NCI-H1436 treated with DMSO at 0.1 percent for 48 hours (cell line): ENCODE measurements around the gene CBR1.
"Not testable (repeated sequence)": the region's sequence is repeated elsewhere in the genome, so short reads cannot be mapped to it uniquely, and the experiment has no call there.

Experiments
- DNase-seq: peaks from one replicate; lab custom pipeline; 2025; lab: John Stamatoyannopoulos, UW

The CBR1 gene

DNA sequence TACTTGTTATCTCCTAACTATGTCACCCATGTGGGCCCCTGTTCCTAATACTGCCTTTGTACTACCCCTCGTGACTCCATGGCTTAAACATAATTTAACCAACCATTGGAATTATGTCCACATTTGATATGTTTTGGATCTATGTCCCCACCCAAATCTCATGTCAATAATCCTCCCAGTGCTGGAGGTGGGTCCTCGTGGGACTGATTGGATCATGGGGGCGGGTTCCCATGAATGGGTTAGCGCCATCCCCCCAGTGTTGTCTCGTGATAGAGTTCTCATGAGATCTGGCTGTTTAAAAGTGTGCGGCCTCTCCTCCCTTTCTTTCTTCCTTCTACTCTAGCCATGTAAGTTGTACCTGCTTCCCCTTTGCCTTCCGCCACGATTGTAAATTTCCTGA lies 9.8 kb downstream of the CBR1 start:
- no peak for DNase-seq

DNA sequence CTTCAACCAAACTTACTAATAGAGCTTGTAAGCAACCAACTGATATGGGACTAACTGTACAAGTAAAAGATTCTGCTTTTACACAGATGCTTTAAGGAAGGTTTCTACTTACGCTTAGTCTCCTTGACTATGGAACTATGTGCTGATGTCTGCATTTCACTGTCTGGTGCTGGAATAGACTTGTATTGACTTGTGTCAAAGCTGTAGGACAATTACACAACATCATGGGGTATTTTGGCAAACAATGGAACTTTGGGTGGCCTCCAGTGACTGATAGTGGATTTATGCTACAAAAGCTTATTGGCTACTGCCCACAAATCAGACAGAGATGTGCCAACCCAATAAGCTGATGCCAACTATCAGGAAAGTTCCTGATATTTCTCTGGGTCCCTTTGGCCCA lies 10.6 kb downstream of the CBR1 start:
- no peak for DNase-seq

DNA sequence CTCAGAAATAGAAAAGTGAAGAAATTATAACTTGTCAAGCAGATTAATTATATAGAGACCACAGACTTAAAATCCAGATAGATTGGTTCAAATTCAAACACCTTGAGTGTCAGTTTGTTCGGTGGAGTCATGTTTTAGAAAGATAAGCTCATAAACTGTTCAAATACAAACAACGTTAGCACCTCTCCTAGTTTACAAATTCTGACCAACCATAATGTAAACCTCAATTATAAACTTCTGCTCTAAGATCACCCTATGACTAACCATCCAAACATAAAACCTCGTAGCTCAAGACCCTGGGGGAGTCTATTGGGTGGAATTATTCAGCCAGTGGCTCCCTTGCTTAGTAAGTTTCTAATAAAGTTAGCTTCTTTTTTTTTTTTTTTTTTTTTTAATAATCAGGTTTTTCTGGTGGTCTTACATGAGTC lies 12.4 kb downstream of the CBR1 start:
- DNase-seq: no peak

DNA sequence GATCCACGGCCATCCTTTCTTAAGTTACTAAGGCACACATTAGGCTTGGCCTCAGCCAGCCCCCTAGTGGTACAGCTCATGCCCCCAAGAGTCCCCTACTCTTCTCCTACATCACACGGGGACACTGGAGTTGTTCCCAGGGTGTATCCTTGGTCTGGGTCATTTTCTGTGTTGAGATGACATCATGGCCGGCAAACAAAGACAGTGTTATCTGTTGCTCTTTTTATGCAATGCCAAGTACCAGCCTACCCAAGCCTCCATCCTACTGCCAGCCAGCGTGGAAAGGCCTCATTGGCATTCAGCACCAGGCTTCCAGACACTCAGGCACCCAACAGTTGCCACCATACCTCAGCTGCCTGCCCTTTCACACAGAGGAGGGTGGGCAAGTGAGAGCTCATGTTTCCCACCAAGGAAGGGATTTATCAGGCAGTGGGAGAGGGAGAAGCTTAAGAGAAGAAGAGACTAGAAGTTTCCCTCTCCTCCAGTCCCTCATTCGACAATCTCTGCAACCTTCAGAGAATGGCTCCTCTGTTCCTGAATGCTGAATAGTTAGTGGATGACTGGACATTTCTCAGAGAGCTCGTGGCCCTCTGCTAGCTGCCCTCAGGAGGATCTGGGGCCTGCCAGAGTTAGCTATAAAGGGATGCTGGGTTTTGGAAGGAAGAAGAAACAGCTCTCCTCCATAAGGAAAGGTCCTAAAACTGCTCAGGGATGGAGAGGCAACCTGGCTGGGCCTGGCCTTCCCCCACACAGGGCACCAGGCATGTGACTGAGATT lies 17.7 kb downstream of the CBR1 start:
- no peak for DNase-seq

DNA sequence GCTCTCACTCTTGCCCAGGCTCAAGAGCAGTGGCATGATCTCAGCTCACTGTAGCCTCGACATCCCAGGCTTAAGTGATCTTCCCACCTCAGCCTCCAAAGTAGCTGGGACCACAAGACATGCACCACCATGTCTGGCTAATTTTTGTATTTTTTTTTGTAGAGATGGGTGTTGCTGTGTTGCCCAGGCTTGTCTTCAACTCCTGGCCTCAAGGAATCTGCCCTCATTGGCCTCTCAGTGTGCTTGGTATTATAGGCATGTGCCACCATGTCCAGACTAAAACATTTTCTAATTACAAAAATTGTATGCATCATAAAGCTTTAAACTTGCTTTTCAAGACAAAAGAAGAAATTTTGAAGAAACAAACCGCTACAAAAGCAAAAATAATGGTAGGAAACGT lies 20.1 kb downstream of the CBR1 start:
- no peak for DNase-seq

DNA sequence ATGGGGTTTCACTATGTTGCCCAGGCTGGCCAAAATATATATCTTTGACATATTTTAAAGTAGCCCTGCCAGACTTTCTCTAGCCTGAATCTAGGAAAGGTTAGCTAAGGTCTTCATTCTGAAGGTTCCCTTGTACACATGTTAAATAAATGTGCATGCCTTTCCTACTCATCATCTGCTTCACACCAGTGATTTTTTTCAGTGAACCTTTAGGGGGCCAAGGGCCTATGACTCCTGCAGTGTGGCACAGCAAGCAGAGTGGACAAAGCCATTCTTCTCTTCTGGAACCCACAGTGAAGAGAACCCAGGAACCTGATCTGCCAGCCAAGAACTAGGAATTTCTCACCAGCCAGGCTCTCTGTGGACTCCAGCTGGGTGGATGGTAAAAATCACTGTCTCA lies 22.9 kb downstream of the CBR1 start:
- DNase-seq: no peak

DNA sequence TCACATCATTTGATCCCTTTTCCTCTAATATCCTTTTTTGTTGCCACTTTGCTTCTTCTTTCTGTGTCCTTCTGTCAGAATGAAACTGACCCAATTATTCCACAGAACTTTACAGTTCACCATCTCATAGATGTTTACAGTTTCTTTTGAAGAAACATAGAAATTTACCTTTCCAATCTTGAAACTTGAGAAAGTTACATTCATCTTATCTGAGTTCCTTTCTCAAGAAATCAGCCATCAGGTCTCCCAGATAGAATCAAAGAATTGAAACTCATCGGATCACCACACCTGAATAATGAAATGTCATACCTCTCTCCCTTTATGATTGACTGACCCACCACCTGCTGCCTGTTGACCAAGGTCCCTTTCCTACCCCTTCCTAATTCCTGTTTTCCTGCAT lies 23.7 kb downstream of the CBR1 start:
- no peak for DNase-seq

DNA sequence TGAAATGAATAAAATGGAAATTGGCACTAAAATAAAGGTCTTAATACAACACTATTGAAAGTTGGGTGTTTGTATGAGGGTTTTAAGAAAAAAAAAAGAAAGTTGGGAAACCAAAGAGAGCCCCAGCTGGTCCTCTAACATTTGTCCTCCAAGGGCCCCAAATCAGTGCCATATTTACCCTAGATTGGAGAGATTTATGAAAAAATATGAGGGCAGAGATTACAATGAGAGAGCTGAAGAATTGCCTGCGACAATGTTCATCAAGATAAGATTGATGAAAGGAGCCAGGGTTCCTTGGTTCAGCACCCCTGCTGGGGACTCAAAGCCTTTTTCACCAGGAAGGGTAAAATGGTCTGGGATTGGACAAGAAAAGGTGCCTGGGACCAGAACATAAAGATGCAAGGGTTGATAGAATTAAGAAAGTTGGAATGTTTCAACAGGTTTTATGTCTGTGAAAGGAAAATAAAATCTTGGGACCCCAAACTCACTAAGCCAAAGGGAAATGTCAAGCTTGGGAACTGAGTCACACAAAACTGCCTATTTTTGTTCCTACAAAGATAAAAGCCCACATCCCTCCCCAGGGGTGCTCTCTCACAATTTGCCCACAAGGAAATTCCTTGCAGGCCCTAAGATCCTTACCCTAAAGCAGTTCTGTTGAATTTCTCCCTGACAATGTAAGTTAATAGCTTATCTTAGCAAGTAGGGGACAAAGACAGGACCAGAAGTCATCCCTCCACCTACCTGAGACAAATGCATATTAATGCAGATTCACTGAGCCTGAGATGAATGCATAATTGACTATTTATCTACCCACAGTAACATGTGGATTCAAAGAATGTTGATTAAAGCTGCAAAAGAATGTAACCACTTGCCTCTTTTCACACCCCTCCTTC lies 26.8 kb downstream of the CBR1 start:
- DNase-seq: no peak

DNA sequence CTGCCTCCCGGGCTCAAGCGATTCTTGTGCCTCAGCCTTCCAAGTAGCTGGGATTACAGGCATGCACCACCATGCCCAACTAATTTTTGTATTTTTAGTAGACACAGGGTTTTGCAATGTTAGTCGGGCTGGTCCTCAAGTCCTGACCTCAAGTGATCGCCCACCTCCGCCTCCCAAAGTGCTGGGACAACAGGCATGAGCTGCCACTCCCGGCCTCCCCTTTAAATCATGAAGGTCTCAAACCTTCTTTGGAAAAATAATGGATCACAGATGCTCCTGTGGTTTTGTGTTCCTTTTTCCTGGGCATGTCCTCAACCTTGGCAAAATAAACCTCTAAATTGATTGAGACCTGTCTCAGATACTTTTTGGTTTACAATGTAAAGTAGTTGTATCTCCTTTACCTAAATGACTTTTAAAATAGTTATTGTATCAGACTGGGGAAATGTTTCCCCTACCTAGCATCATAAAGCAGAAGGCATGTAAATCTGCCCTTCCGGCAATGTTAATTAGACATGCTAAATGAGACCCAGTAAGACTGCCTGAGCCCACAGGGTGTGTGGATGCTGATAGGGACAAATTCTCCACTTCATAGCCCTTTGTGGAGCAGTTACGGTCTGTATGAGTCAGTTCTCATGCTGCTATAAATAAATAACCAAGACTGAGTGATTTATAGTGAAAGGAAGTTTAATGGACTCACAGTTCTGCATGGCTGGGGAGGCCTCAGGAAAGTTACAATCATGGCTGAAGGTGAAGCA lies 27.8 kb downstream of the CBR1 start:
- no peak for DNase-seq

DNA sequence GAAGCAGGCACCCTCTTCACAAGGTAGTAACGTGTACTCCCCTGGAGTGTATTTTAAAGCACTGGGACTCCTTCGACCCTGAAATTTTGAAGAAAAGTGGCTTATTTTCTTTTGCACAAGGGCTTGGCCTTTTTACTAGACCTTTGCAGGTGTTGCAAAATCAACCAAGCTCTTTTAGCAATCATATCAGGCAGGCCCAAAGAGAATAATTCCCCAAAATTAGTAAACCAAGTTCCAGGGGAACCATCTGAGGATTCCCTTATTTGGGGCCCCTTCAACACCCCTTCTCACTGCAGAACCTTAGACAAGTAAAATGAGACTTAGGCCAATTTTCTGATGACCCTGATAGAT lies 28.3 kb downstream of the CBR1 start:
- no peak for DNase-seq

DNA sequence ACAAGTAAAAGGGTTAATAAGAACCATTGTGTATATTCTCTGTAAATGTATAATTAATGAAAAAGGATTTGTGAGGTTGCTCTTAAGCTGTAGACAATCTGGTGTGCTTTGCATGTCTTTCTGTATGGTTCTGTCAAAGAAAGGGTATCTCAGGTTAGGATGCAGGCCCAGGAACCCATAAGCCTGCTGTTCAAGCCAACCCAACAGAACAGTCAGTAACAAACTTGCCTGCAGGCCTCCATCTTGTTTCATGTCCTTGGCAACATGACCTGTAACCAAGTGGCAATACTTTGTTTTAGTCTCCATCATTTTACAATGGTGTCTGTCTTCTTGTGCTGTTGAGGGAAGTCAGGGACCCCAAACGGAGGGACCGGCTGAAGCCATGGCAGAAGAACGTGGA lies 29.2 kb downstream of the CBR1 start:
- DNase-seq: no peak

DNA sequence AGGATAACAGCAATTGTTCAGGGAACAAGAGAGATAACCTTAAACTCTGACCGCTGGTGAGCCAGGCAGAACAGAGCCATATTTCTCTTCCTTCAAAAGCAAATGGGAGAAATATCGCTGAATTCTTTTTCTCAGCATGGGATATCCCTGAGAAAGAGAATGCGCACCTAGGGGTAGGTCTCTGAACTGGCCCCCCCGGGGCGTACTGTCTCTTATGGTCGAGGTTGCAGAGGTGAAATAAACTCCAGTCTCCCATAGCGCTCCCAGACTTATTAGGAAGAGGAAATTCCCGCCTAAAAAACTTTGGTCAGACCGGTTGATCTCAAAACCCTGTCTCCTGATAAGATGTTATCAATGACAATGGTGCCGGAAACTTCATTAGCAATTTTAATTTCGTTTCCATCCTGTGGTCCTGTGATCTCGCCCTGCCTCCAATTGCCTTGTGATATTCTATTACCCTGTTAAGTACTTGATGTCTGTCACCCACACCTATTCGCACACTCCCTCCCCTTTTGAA lies 29.9 kb downstream of the CBR1 start:
- DNase-seq: not testable (repeated sequence)

DNA sequence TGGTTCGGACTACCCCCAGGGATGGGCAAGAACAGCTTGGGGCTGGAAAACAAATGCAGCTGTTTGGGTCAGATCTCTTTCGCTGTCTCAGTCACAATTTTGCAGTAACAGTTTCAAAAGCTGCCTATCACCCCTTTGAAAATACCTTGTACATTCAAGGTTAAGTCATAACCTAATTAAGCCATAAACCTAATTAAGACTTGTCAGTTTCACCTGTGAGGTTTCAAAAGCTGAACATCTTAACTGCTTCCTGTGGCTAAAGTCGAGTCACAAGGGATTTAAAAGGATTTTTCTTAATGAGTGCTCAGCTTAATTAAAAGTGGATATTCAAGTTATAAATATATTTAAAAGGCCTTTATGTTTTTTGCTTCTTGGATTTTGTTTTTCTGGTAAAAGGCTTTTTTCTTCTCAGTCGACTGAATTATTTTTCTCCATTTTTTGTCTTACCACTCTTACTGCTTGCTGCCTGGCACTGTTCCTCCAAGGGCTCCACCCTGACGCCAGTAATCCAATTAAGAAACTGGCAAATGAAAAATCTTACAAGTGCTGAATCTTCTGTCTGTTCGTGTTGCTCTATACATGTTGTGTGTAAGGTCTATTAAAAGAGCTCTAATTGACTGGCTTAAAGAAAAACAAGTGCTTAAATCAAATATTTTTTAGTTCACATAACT lies 31.3 kb downstream of the CBR1 start:
- no peak for DNase-seq

DNA sequence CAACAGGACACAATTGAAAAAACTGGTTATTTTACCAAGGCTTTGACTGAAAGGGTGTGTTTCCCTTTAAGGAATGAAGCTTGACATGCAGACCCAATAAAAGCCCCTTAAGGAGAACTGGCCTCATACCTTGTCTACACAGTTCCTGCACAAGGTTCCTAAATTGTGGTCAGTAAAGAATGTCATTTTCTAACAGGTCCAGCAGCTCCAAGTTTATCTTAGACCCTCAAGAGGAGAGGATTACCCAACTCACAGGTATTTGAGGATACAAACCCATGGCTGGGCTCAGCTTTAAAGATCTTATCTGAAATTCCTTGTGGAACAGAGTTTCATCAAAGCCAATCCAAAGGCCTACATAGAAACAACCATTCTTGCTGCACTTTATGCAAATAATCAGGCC lies 33.6 kb downstream of the CBR1 start:
- no peak for DNase-seq

DNA sequence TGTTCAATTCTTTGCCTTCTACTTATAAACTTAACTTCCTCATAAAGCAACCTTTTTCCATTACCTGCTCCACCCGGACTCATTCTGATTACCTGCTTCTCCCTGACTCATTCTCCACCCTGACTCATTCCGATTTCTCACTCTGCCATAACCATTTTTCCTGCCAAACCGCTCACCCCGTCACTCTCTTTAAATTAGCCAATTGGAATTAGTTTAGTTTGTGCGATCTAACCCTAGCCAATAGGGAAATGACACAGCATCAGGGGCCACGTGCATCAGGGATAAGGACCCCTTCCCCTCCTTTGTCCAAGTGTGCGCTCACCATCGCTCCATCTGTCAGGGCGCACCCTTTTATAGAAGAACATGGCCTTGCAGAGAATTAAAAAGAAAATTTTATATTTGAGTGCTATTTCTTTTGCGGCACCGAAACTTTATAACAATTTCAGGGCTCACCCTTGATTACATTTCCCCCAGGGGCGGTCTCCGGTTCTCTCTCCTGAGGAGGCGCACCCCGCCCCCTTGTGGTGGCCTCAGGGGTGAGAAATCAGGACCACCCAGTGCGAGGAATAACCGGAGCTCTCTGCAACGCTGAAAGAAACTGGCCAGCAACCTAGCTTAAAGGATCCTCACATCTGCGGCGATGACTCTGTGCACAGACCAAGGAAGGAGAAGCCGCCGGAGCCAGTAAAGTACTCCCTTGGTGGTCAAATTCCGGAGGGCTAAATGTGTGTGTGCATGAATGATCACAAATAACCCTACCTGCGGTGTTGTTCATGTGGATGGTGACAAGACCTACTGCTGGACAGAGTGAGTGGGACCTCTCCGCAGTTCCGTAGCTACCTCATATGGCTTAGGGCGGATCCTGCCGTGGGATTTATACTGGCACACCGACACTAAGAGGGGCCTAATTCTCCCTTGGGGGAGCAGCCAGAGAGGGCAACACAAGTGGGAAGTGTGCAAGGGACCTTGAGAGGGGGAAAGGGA lies 34.8 kb downstream of the CBR1 start:
- no peak for DNase-seq

DNA sequence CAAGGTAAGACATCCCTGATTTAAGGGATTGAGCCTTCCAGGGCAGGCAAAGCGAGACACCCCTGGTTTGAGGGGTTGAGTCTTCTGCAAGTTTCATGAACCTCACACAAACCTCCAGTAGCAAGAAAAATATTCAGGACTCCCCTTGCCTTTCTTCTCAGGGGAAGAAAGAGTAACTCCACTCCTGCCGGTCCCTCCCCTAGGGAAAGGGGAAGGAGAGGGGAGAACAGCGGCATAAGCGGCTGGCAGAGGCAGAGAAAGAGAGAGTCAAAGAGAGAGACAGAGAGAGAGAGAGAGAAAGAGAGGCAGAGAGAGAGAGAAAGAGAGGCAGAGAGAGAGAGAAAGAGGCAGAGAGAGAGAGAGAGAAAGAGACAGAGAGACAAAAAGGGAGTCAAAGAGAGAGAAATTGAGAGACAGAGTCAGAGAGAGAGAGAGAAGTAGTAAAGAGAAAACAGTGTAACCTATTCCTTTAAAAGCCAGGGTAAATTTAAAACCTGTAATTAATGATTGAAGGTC lies 35.6 kb downstream of the CBR1 start:
- DNase-seq: no peak

DNA sequence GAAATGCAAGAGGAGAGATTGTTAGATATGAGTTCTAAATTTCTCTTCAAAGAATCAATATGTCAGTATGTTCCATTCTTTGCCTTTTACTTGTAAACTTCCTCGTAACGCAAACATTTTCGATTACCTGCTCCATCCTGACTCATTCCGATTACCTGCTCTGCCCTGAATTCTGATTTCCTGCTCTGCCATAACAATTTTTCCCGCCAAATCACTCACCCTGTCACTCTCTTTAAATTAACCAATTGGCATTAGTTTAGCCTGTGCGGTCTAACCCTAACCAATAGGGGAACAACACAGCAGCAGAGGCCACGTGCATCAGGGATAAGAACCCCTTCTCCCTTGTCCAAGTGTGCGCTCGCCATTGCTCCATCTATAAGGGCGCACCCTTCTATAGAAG lies 40.0 kb downstream of the CBR1 start:
- no peak for DNase-seq

DNA sequence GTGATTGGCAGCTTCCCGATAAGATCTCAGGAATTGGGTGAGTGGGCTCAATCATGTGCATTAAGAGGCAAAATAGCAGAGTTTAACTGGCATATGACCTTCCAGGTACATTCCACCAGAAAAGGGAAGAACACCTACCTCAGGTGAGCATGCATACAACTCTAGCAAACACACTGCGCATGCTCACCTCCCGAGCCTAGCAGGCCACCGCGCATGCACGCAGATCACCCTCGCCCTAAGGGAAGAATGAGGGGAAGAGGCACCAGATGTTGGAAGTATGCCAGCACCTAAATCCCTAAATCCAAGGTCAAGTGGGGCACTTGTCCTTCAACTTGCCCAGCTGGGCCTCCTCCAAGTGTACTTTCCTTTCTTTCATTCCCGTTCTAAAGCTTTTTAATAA lies 41.4 kb downstream of the CBR1 start:
- DNase-seq: no peak

DNA sequence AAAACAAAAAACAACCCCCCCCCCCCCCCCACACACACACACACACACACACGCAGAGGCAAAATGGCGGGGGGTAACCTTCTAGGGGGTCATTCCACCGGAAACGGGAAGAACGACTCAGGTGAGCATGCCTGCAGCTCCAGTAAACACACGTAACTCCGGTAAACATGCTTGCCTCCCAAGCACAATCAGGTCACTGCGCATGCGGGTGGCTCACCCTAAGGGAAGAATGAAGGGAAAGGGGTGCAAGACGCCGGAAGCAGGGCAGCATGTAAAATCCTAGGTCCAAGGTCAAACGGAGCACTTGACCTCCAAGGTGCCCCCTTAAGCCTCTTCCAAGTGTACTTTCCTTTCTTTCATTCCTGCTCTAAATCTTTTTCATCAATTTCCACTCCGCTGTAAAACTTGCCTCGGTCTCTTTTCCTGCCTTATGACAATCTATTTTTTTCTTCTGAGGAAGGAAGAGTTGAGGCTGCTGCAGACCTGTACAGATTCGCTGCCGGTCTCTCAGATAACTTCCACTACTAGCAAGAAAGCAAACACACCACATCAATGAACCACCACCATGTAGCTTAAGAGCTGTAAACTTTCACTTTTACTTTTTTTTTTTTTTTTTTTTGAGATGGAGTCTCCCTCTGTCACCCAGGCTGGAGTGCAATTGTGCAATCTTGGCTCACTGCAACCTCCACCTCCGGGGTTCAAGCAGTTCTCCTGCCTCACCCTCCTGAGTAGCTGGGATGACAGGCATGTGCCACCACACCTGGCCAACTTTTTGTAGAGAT lies 44.0 kb downstream of the CBR1 start:
- no peak for DNase-seq
